ENCODE results near the gene DLK2.
"Not testable (repeated sequence)": the region's sequence is repeated elsewhere in the genome, so short reads cannot be mapped to it uniquely, and the experiment has no call there.

GRCh38 chr6:43498291-43498690 lies 42.9 kb upstream of the DLK2 start:
- TF ChIP-seq EZH2phosphoT487, EZH2 (IDR thresholded peaks at IDR 0.05): not testable (repeated sequence)
- TF ChIP-seq, protein P1, sequence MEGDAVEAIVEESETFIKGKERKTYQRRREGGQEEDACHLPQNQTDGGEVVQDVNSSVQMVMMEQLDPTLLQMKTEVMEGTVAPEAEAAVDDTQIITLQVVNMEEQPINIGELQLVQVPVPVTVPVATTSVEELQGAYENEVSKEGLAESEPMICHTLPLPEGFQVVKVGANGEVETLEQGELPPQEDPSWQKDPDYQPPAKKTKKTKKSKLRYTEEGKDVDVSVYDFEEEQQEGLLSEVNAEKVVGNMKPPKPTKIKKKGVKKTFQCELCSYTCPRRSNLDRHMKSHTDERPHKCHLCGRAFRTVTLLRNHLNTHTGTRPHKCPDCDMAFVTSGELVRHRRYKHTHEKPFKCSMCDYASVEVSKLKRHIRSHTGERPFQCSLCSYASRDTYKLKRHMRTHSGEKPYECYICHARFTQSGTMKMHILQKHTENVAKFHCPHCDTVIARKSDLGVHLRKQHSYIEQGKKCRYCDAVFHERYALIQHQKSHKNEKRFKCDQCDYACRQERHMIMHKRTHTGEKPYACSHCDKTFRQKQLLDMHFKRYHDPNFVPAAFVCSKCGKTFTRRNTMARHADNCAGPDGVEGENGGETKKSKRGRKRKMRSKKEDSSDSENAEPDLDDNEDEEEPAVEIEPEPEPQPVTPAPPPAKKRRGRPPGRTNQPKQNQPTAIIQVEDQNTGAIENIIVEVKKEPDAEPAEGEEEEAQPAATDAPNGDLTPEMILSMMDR (IDR thresholded peaks at IDR 0.05) = not testable (repeated sequence)
